Measurements from ENCODE around the gene AGPAT3. TPM values are rescaled to one million over a fixed set of nuclear protein-coding genes. Genes with fewer than 3 reads are reported as not detected.
A peak's percentile ranks its signal among the peaks of the same experiment; 100 is the strongest.

Gene AGPAT3
- total and polyA plus RNA-seq, 8 donors: 9.9 to 83.1 (median 36.7) TPM

DNA sequence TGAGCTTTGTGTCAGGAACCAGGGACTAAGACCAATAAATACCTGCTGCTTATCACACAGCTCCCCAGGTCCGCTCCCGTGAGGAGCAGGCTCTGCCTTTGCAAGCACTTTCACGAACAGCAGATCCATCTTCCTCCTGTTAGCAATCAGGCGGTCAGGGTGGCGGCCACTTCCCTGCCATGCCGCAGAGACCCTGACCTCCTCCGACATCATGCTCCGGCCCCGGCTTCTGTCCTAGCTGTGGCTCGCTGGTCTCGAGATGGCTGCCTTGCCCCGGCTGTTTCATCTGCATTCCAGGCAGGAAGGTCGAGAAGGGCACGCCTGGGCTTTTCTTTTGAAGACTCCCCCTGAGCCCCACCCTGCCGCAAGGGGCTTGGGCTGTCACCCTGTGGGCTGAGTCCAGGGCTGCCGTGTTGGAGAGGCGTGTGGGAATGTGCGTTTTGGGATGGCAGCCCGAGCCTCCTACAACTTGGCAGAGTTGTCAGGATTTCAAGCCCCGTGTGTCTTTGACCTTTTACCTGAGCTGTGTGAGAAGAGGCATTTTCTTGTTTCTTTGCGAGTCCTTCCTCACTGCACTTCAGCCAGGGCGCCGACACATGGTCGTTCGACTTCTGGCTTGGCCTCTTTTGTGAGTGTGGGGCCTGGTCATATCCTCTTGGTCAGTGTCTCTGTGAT is 59.5 kb downstream of the AGPAT3 start:
- Histone ChIP-seq H3K9me3 (no peaks in the 10 kb centered on the region), H3K4me3 (no peak overlapping the region), H3K4me1 (peaks cover 25 to 78% (median 51%) of the 10 kb centered on the region in 4 donors), H3K27ac (no peak overlapping the region), H3K36me3 (peaks cover 0 to 45% (median 29%) of the 10 kb centered on the region in 4 donors), H3K27me3 (no peaks in the 10 kb centered on the region)
- no peak for TF ChIP-seq EP300 (IDR thresholded peaks at IDR 0.05)
- TF ChIP-seq POLR2AphosphoS5 (IDR thresholded peaks at IDR 0.05): no peak
- intact Hi-C loops (cut with DNase I; ENCODE audit: low total_unique reads): no loop called here
- 82 to 94% (median 89%) methylated on average over 25 of the region's 25 CpGs for WGBS, 5 donors
- no peak for DNase-seq

DNA sequence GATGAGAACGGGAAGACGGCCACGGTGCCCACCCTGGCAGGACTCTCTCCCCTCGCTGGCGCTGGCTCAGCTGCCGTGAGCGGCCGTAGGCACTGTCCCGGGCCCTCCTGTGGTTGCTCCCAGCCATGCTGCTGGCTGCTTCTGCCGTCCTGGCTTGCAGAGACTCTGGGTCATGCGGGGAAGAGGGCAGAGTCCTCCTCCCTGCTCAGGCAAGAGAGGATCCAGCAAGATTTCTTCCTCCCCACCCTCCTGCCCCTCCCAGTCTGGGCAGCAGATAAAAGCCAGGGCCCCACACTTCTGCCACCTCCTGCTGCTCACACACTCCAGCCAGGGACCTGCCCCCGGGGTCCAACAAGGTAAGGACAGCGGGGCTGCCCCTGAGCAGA is 60.1 kb downstream of the AGPAT3 start:
- Histone ChIP-seq H3K27ac (no peak overlapping the region), H3K4me3 (no peak overlapping the region), H3K27me3 (no peaks in the 10 kb centered on the region), H3K36me3 (peaks cover 0 to 45% (median 31%) of the 10 kb centered on the region in 4 donors), H3K4me1 (peaks cover 30 to 81% (median 54%) of the 10 kb centered on the region in 4 donors), H3K9me3 (no peaks in the 10 kb centered on the region)
- intact Hi-C loops (cut with DNase I; ENCODE audit: low total_unique reads): no loop called here
- peak in 1 of 2 donors; percentile 62 for DNase-seq
- TF ChIP-seq, protein P1, sequence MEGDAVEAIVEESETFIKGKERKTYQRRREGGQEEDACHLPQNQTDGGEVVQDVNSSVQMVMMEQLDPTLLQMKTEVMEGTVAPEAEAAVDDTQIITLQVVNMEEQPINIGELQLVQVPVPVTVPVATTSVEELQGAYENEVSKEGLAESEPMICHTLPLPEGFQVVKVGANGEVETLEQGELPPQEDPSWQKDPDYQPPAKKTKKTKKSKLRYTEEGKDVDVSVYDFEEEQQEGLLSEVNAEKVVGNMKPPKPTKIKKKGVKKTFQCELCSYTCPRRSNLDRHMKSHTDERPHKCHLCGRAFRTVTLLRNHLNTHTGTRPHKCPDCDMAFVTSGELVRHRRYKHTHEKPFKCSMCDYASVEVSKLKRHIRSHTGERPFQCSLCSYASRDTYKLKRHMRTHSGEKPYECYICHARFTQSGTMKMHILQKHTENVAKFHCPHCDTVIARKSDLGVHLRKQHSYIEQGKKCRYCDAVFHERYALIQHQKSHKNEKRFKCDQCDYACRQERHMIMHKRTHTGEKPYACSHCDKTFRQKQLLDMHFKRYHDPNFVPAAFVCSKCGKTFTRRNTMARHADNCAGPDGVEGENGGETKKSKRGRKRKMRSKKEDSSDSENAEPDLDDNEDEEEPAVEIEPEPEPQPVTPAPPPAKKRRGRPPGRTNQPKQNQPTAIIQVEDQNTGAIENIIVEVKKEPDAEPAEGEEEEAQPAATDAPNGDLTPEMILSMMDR (IDR thresholded peaks at IDR 0.05): no peak
- TF ChIP-seq POLR2AphosphoS5 (IDR thresholded peaks at IDR 0.05): no peak
- WGBS, 5 donors: 63 to 86% (median 73%) methylated on average over 8 to 13 of the region's 13 CpGs

DNA sequence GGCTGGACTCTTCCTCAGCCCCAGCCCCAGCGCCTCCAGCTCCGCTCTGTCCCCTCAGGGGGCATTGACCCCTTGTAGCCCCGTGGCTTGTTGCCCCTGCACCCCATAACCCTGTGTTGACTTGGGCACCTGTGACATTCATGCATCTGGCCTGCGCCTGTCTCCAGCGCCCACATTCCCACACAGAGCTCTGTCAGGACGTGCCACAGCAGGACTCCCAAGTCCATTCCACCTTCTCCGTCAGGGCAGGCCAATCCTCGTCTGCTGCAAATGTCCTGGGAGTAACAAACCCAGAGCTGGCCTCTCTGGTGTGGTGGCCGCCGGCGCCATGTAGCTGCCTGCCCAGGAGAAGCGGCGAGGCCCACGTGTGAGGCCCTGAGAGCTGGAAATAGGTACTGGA is 60.6 kb downstream of the AGPAT3 start:
- no peak overlapping the region for H3K27ac ChIP-seq
- TF ChIP-seq POLR2AphosphoS5 (IDR thresholded peaks at IDR 0.05) (no peak), POLR2A (IDR thresholded peaks at IDR 0.05) (no peak), EP300 (IDR thresholded peaks at IDR 0.05) (no peak)
- TF ChIP-seq, protein P1 (IDR thresholded peaks at IDR 0.05): no peak
- no peaks in the 10 kb centered on the region for H3K9me3 ChIP-seq
- 83 to 92% (median 92%) methylated on average over 14 of the region's 14 CpGs for WGBS, 5 donors
- no peak for DNase-seq
- no peaks in the 10 kb centered on the region for H3K27me3 ChIP-seq
- intact Hi-C loops (cut with DNase I; ENCODE audit: low total_unique reads): no loop called here
- no peak overlapping the region for H3K4me3 ChIP-seq
- H3K4me1 ChIP-seq: peaks cover 31 to 81% (median 53%) of the 10 kb centered on the region in 4 donors
- peaks cover 0 to 45% (median 32%) of the 10 kb centered on the region in 4 donors for H3K36me3 ChIP-seq

DNA sequence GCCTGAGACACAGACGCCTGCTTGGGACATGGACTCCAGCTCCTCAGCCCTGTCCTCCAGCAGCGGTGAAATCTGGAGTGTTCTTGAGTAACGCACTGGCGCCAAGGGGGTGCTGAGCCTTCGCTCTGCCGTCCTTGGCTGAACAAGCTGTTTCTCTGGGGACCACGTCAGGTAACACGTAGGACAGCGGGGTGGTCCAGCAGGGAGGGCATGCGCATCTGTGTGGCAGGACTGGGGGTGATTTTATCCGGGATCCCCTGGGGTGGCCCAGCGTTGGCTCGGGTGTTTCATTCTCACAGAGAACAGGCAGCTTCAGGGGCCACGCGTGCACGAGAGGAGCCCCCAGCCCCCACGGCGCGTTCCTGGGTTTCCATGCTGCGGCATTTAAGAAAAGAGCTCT is 61.2 kb downstream of the AGPAT3 start:
- DNase-seq: no peak
- H3K4me3 ChIP-seq: no peak overlapping the region
- intact Hi-C loops (cut with DNase I; ENCODE audit: low total_unique reads): no loop called here
- H3K4me1 ChIP-seq: peaks cover 25 to 77% (median 50%) of the 10 kb centered on the region in 4 donors
- no peak overlapping the region for H3K27ac ChIP-seq
- H3K9me3 ChIP-seq: no peaks in the 10 kb centered on the region
- WGBS, 5 donors: 91 to 97% (median 94%) methylated on average over 17 to 20 of the region's 20 CpGs
- H3K36me3 ChIP-seq: peaks cover 0 to 45% (median 32%) of the 10 kb centered on the region in 4 donors
- H3K27me3 ChIP-seq: no peaks in the 10 kb centered on the region
- TF ChIP-seq, protein P1 (IDR thresholded peaks at IDR 0.05): no peak
- TF ChIP-seq POLR2A (IDR thresholded peaks at IDR 0.05): no peak
- no peak for TF ChIP-seq EP300 (IDR thresholded peaks at IDR 0.05)
- no peak for TF ChIP-seq POLR2AphosphoS5 (IDR thresholded peaks at IDR 0.05)

DNA sequence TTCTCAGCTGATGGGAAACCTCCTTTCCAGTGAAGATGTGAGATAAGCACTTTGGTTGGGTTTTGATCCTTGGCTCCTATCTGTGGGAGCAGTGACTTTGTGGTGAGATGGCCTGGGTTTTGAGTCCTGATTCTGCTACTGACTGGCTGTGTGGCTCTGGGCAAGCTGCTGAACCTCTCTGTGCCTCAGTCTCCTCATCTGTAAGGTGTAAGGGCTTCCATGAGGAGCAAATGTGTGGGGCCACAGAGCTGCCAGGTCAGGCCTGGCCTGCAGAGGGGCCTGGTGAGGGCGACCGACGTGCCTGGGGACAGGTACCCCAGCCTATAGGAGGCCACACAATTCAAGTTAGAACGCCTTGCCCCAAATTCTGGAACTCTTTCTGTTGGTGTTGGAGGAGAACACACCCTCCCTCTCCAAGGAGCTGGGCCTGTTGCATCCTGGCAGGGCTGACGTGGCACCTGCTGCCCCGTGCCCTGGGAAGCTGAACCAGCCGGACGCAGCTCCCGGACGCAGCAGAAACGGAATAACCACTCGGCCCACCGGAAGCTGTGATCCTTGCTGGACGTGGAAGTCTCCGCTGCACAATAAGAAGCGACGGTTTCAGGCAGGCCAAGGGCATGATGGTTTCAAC is 62.7 kb downstream of the AGPAT3 start:
- intact Hi-C loops (cut with DNase I; ENCODE audit: low total_unique reads): no loop called here
- Histone ChIP-seq H3K4me1 (peaks cover 19 to 62% (median 43%) of the 10 kb centered on the region in 4 donors), H3K27ac (no peak overlapping the region), H3K4me3 (no peak overlapping the region), H3K27me3 (no peaks in the 10 kb centered on the region), H3K36me3 (peaks cover 0 to 43% (median 32%) of the 10 kb centered on the region in 4 donors), H3K9me3 (no peaks in the 10 kb centered on the region)
- WGBS, 5 donors: 94 to 98% (median 95%) methylated on average over 8 to 17 of the region's 17 CpGs
- no peak for DNase-seq
- no peak for TF ChIP-seq EP300 (IDR thresholded peaks at IDR 0.05)
- TF ChIP-seq, protein P1 (IDR thresholded peaks at IDR 0.05): no peak
- TF ChIP-seq POLR2AphosphoS5 (IDR thresholded peaks at IDR 0.05): no peak
- TF ChIP-seq POLR2A (IDR thresholded peaks at IDR 0.05): no peak
